Esophagus (tissue), 2 donors: ENCODE results near the gene MEAK7. TPM values are rescaled to one million over a fixed set of nuclear protein-coding genes. Genes with fewer than 3 reads are reported as not detected.
"Not testable (repeated sequence)": the region's sequence is repeated elsewhere in the genome, so short reads cannot be mapped to it uniquely, and the experiment has no call there.

ENCODE experiments used
- H3K27ac ChIP-seq, 2 donors: one replicate each; pipeline ENCODE4 v1.5.1; 2013; ENCODE audit warnings: low read depth in 2 of 2, mild to moderate bottlenecking in 2 of 2, inconsistent platforms in 1 of 2, low read length in 1 of 2, moderate library complexity in 1 of 2
- H3K27me3 ChIP-seq, 2 donors: one replicate each; pipeline ENCODE4 v1.6.1; 2013; ENCODE audit warnings: low read length in 2 of 2, control low read depth in 1 of 2, mild to moderate bottlenecking in 1 of 2; ENCODE audit not compliant: insufficient read depth in 2 of 2, control insufficient read depth in 1 of 2
- H3K36me3 ChIP-seq, 2 donors: one replicate each; pipeline ENCODE4 v1.6.1; 2013; ENCODE audit warnings: low read length in 1 of 2; ENCODE audit not compliant: control insufficient read depth in 2 of 2, insufficient read depth in 2 of 2
- H3K4me1 ChIP-seq, 2 donors: one replicate each; pipeline ENCODE4 v1.6.1; 2013; ENCODE audit warnings: low read length in 1 of 2; ENCODE audit not compliant: control insufficient read depth in 2 of 2, insufficient read depth in 2 of 2
- H3K4me3 ChIP-seq, 2 donors: one replicate each; pipeline ENCODE4 v1.5.1; 2013; ENCODE audit warnings: low read length in 2 of 2, mild to moderate bottlenecking in 2 of 2, low read depth in 1 of 2, moderate library complexity in 1 of 2
- H3K9me3 ChIP-seq, 2 donors: one replicate each; pipeline ENCODE4 v1.6.1; 2013; ENCODE audit warnings: mild to moderate bottlenecking in 2 of 2, low read depth in 1 of 2, low read length in 1 of 2, moderate library complexity in 1 of 2; ENCODE audit not compliant: control insufficient read depth in 2 of 2, insufficient read depth in 1 of 2
- WGBS, 2 donors: extraction: QIAGEN DNeasy Blood & Tissue Kit; methylation state at CpG; one replicate each; pipeline ENCODE4 v1.1.7; 2013; 5-methylcytosine and 5-hydroxymethylcytosine counted together
- polyA plus RNA-seq, 2 donors: library from polyadenylated mRNA; stranded (reverse); fragments of 200-250 nt; gene quantifications; one replicate each; pipeline ENCODE4 v1.2.3, GENCODE V29; 2013
- donor health status: healthy with polysubstance abuse.
- donor health status: Bipolar disorder and iron deficiency.

Gene MEAK7
- polyA plus RNA-seq, 2 donors = 9.5 to 13.8 TPM

GRCh38 chr16:84524941-84525581, 20.6 kb upstream of the MEAK7 start:
- not testable (repeated sequence) for H3K27me3 ChIP-seq, H3K4me3 ChIP-seq, H3K4me1 ChIP-seq, H3K36me3 ChIP-seq, H3K27ac ChIP-seq, H3K9me3 ChIP-seq
- 88 to 93% methylated on average over 15 to 19 of the region's 21 CpGs for WGBS, 2 donors

GRCh38 chr16:84524346-84524920, 20.0 kb upstream of the MEAK7 start:
- Histone ChIP-seq H3K4me1 (peaks cover 0 to 9% of the 10 kb centered on the region in 2 donors), H3K4me3 (no peak overlapping the region), H3K27me3 (no peaks in the 10 kb centered on the region), H3K27ac (no peak overlapping the region), H3K9me3 (no peaks in the 10 kb centered on the region), H3K36me3 (no peaks in the 10 kb centered on the region)
- 82 to 90% methylated on average over 14 of the region's 14 CpGs for WGBS, 2 donors

GRCh38 chr16:84521497-84521770, 17.0 kb upstream of the MEAK7 start:
- no peaks in the 10 kb centered on the region for H3K4me1 ChIP-seq
- 38 to 58% methylated on average over 4 of the region's 4 CpGs for WGBS, 2 donors
- H3K36me3 ChIP-seq = no peaks in the 10 kb centered on the region
- no peak overlapping the region for H3K27ac ChIP-seq
- no peaks in the 10 kb centered on the region for H3K9me3 ChIP-seq
- no peak overlapping the region for H3K4me3 ChIP-seq
- H3K27me3 ChIP-seq = no peaks in the 10 kb centered on the region

- no peaks in the 10 kb centered on the region for H3K36me3 ChIP-seq
- H3K27ac ChIP-seq = no peak overlapping the region
- no peaks in the 10 kb centered on the region for H3K4me1 ChIP-seq
- no peaks in the 10 kb centered on the region for H3K9me3 ChIP-seq
- 53 to 60% methylated on average over 17 of the region's 17 CpGs for WGBS, 2 donors
- no peaks in the 10 kb centered on the region for H3K27me3 ChIP-seq
- no peak overlapping the region for H3K4me3 ChIP-seq
Measured at GRCh38 chr16:84520725-84521496, 16.5 kb upstream of the MEAK7 start.

- H3K27ac ChIP-seq = no peak overlapping the region
- no peaks in the 10 kb centered on the region for H3K4me1 ChIP-seq
- WGBS, 2 donors = 73 to 78% methylated on average over 11 of the region's 11 CpGs
Measured at GRCh38 chr16:84519855-84520254, 15.4 kb upstream of the MEAK7 start.

GRCh38 chr16:84518804-84519341, 14.4 kb upstream of the MEAK7 start:
- Histone ChIP-seq H3K36me3 (no peaks in the 10 kb centered on the region), H3K27me3 (no peaks in the 10 kb centered on the region), H3K4me3 (no peak overlapping the region), H3K9me3 (no peaks in the 10 kb centered on the region), H3K27ac (no peak overlapping the region), H3K4me1 (no peaks in the 10 kb centered on the region)
- 70 to 83% methylated on average over 17 of the region's 17 CpGs for WGBS, 2 donors

More at GRCh38 chr16:84519855-84520254, 15.4 kb upstream of the MEAK7 start:
- no peaks in the 10 kb centered on the region for H3K36me3 ChIP-seq
- H3K9me3 ChIP-seq = no peaks in the 10 kb centered on the region
- H3K4me3 ChIP-seq = no peak overlapping the region
- no peaks in the 10 kb centered on the region for H3K27me3 ChIP-seq

GRCh38 chr16:84518220-84518619, 13.8 kb upstream of the MEAK7 start:
- H3K36me3 ChIP-seq, H3K27ac ChIP-seq, H3K9me3 ChIP-seq, H3K27me3 ChIP-seq, H3K4me1 ChIP-seq, H3K4me3 ChIP-seq: not testable (repeated sequence)
- 87 to 92% methylated on average over 3 of the region's 3 CpGs for whole genome bisulfite sequencing, 2 donors

GRCh38 chr16:84517366-84517765, 12.9 kb upstream of the MEAK7 start:
- Histone ChIP-seq H3K36me3 (no peaks in the 10 kb centered on the region), H3K4me1 (no peaks in the 10 kb centered on the region), H3K27me3 (no peaks in the 10 kb centered on the region), H3K9me3 (no peaks in the 10 kb centered on the region), H3K27ac (no peak overlapping the region), H3K4me3 (no peak overlapping the region)
- WGBS, 2 donors = 87 to 88% methylated on average over 12 of the region's 12 CpGs

GRCh38 chr16:84514874-84515835, 10.7 kb upstream of the MEAK7 start:
- H3K27ac ChIP-seq = peak overlapping the region in 1 of 2 donors; percentile 50
- peaks cover 0 to 2% of the 10 kb centered on the region in 2 donors for H3K4me1 ChIP-seq
- no peak overlapping the region for H3K4me3 ChIP-seq
- no peaks in the 10 kb centered on the region for H3K36me3 ChIP-seq
- no peaks in the 10 kb centered on the region for H3K9me3 ChIP-seq
- 65 to 76% methylated on average over 26 of the region's 26 CpGs for WGBS, 2 donors
- no peaks in the 10 kb centered on the region for H3K27me3 ChIP-seq
